ENCODE results near the gene TANGO6.

- TF ChIP-seq CTCF (IDR thresholded peaks at IDR 0.05), result no peak
- TF ChIP-seq POLR2A (IDR thresholded peaks at IDR 0.05), result no peak
Measured at GRCh38 chr16:69111216-69111875, 268.0 kb downstream of the TANGO6 start.
